CD4-positive, alpha-beta T cell treated with Interleukin-6 for 4 hours (primary cell): ENCODE data around the gene TMA7B.

Experiments used
- DNase-seq: peaks from one replicate; pipeline ENCODE4 v3.0.0-alpha.2; 2020; ENCODE audit warnings: mixed read lengths

TMA7B gene

DNA sequence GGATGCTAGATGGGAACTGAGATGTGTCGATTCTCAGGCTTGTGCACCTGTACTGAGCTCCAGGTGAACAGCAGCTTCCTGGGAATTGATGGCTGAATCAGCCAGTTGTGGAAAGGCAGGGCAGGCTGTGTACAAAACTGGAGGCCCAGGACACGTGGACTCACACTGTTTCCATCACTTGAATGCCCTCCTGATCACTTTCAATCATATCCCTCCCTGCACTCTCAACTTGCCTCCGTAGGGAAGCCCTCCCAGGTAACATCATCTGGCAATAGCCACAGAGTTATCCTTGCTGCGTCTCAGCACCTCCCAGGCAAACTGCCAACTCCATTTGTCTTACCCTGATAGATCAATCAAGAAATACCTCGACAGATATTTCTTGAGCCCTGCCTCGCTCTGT is 44.6 kb downstream of the TMA7B start:
- DNase-seq, result no peak

DNA sequence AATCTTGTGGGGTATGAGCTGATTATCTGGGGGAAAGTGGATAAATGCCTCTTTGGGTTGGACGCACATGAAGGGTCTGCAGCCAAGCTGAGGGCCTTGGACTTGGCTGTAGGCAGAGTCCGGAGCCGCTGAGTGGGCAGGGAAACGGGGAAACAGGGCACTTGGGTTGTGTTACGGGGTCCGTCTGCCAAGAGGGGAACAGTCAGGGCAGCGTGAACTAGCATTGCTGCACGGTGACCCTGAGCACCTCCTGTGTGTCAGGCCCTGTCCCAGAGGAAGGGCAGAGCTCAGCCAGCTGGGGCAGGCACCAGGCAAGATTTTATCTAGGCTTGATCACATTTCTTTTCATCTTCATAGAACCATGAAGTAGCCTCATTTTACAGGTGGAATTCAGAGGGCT is 46.4 kb downstream of the TMA7B start:
- DNase-seq, result no peak

DNA sequence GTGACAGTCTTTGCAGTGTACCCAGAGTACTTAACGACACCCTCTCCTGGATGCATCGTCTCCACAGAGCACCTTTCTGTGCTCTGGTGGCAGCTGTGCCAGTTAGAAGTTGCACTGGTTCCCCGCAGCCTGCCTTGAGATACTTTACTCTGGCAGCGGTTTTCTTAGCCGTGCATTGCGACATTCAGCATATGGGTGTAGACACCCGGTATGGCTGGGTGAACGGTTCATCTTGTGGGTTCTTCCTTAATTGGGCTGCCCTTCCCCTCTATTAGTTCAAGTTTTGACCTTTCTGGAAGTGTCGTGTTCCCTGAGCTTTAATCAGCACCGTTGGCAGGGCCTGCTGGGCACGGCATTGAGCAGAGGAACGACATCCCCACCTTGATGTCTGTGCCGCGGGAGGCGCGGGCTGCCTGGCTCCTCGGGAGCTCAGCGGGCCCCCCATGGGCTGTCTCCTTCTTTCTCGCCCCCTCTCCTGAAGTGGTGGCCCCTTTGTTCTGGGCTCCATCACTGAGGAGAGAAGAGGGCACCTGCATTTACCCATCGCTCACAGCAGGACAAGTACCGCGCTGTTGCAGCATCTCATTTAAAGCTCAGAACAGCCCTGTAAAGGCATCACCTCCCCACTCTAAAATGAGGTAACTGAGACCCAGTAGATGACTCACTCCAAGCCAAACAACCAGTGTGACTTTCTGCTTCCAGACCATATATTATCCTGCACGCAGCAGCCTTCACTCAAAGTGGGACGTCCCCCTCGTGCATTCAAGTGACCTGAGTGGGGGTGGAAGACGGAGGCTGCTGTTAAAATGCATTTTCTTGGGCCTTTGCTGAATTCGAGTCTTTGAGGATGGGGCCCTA is 47.9 kb downstream of the TMA7B start:
- no peak for DNase-seq

DNA sequence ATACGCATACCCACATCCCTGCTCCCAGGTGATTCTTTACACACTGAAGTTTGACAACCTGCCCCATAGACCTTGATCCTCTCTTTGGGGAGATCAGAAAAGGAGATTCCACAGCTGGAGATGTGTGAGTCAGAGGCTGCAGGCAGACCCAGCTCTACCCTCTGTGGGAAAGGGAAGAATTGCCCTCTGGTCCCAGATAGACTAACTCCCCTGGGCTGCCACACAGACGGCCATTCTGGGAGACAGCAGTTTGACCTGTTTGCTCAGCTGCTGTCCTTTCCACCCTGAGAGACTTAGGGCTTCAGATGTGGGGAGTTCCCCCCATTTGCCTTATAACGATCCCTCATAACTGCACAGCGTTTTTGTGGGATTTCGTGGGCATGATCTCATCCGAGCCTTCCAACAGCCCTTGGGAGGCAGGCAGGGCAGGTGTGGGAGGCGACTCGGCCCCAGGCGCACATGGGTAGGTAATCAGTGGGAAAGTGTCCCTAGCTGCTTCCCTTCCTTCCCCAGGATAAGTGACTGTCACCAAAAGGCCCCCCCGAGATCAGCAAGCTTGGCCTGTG is 48.6 kb downstream of the TMA7B start:
- DNase-seq, result no peak

DNA sequence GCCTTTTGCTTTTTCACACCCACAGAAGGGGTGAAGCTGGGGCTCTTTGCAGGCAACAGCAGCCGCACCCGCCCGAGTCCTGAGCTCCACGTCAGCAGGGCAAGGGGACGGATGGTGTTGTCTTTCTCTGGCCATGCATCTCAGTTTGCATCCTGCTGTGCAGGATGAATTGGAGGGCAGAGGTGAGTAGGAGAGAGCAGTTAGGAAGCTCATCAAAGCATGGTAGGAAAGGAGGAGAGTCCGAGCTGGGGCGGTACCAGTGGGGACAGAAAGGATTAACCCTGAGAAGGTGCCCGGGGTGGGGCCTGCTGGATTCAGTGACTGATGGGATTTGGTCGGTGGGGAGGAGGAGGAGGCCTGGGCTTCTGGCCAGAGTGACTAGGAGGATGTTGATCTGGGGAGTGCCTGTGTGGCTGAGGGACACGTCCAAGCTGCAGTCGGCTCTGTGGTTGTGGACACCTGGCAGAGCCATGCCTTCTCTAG is 49.1 kb downstream of the TMA7B start:
- DNase-seq, result no peak

DNA sequence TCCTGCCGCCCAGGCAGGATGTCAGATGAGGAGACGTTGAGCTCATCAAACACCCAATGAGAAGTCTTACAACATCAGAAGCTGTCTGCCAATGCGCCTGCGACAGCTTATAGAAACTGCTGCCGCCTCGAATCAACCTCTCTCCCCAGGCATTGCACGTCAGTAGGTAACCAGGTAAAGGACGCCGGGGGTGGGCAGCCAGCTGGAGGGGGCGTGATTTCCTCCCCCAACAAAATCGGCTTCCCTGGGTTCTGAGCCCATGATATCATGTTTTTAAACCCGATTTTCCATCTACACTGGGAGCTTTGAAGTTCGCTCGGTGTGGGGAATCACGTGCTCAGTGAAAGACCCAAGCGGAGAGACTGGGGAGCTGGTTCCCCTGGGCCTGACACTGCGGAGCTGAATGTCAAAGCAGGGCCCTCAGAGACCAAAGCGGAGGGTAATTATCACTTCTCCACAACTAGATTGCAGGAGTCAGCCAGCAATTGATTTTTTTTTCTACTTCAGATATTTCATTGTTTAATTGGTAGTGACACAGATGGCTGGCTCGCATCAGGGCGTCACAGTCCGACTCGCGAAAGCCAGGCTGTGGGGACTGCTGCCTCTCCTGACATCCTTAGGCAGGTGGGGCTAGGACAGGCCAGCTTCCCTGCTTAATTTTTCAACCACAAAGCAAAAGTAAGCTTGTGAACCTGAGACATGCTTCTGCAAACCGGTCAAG is 49.9 kb downstream of the TMA7B start:
- peak; percentile 63 for DNase-seq

DNA sequence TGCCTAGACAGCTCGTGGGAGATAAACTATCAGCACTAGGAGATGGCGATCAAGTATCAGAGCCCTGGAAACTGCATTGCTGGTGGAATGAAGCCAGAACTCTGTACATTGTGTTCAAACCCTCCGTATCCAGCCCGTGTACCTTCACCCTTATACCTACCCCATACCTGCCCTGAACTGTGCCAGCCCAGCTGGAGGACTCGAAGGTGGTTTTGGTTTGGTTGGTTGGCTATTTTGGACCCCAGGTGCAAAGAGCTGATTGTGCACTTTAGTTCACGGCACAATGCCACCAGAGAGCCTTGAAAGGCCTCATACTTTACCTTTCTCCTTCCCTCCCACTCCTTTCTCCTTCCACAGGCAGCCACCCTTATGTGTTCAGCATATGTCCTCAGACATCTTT is 50.5 kb downstream of the TMA7B start:
- no peak for DNase-seq
